ENCODE data around the gene ATP5PD.
"Not testable (repeated sequence)": the region's sequence is repeated elsewhere in the genome, so short reads cannot be mapped to it uniquely, and the experiment has no call there.

ATP5PD gene

GRCh38 chr17:75051941-75052340 lies 5.2 kb upstream of the ATP5PD start:
- peaks cover 46% of the 10 kb centered on the region for H3K36me3 ChIP-seq (ENCODE audit: insufficient read depth, low read length)
- TF ChIP-seq EZH2 (IDR thresholded peaks at IDR 0.05) (no peak), FOXP2 (optimal IDR thresholded peaks at IDR 0.05; ENCODE audit: control extremely low read depth, extremely low read length, insufficient read depth) (no peak), POLR2AphosphoS5 (IDR thresholded peaks at IDR 0.05; ENCODE audit: borderline replicate concordance, low read depth, low read length) (no peak)
- H3K9me3 ChIP-seq (ENCODE audit: low read depth, low read length), result no peaks in the 10 kb centered on the region
- H3K4me3 ChIP-seq, result no peak overlapping the region
- H3K27ac ChIP-seq, result no peak overlapping the region
- no peak for DNase-seq (ENCODE audit: low read depth, low spot score)
- no peak overlapping the region for H3K9ac ChIP-seq (ENCODE audit: insufficient read length)

GRCh38 chr17:75049706-75050105 lies 2.9 kb upstream of the ATP5PD start:
- Histone ChIP-seq H3K36me3 (ENCODE audit: insufficient read depth, low read length) (peaks cover 39% of the 10 kb centered on the region), H3K9me3 (ENCODE audit: low read depth, low read length) (no peaks in the 10 kb centered on the region), H3K27ac (no peak overlapping the region), H3K4me3 (no peak overlapping the region), H3K9ac (ENCODE audit: insufficient read length) (no peak overlapping the region)
- no peak for DNase-seq (ENCODE audit: low read depth, low spot score)
- TF ChIP-seq POLR2AphosphoS5 (IDR thresholded peaks at IDR 0.05; ENCODE audit: borderline replicate concordance, low read depth, low read length), result no peak
- TF ChIP-seq FOXP2 (optimal IDR thresholded peaks at IDR 0.05; ENCODE audit: control extremely low read depth, extremely low read length, insufficient read depth), result no peak
- TF ChIP-seq EZH2 (IDR thresholded peaks at IDR 0.05), result no peak

DNA sequence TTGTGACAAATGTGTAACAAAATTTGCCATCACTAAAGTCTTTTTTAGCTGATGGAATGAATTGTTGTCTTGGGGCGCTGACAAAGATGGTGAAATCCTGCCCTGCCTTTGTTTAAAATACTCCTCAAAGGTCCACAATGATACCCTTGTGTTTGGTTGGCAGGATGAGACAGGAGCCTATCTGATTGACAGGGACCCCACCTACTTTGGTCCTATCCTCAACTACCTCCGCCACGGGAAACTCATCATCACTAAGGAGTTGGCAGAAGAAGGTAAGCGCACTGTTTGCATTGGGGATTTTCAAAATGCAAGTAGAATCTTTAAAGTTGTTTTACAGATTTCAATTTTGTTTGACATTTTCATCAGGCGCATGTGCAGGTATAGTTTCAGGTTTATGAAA lies 2.3 kb upstream of the ATP5PD start:
- no peak for DNase-seq (ENCODE audit: low read depth, low spot score)
- Histone ChIP-seq H3K4me3 (no peak overlapping the region; the same call in 1 of the 2 replicates), H3K36me3 (ENCODE audit: insufficient read depth, low read length) (peaks cover 32% of the 10 kb centered on the region), H3K27ac (0 out of 2 replicates have a peak overlapping the region, but pooled peaks have one; percentile 6), H3K9me3 (ENCODE audit: low read depth, low read length) (no peaks in the 10 kb centered on the region), H3K9ac (ENCODE audit: insufficient read length) (peak overlapping the region; percentile 29)
- TF ChIP-seq EZH2 (IDR thresholded peaks at IDR 0.05) (no peak), FOXP2 (optimal IDR thresholded peaks at IDR 0.05; ENCODE audit: control extremely low read depth, extremely low read length, insufficient read depth) (no peak), POLR2AphosphoS5 (IDR thresholded peaks at IDR 0.05; ENCODE audit: borderline replicate concordance, low read depth, low read length) (no peak)

DNA sequence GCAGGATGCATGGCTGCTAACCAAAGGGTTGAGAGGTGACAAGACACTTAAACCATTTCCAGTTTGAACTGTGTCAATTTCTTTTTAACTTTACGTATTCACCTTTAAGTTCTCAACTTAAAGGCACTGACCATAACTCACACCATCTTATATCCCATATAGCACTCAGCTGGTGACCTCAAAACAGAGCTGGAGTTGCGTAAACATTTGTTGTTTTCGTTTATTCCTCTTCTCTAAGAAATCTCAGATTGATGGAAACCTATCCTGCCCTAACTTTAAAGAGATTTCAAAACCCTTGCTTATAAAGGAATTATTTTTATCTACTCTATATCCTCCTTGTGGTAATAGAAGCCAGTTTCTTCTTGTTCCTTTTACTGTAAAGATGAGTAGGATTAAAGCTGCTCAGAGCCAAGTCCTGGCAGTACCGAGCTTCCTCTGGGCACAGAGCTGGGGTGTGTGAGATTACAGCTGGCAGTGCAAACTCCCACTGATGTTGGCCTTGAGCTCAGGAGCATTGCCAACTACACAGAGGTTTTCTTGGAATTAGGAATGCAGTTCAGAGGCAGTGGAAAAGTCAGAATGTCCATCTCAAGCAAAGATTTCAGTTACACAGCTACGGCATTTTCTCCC lies 1.6 kb upstream of the ATP5PD start:
- Histone ChIP-seq H3K27ac (0 out of 2 replicates have a peak overlapping the region, but pooled peaks have one; percentile 23), H3K9ac (ENCODE audit: insufficient read length) (peak overlapping the region; percentile 81), H3K4me3 (peak overlapping the region; percentile 92), H3K36me3 (ENCODE audit: insufficient read depth, low read length) (peaks cover 27% of the 10 kb centered on the region), H3K9me3 (ENCODE audit: low read depth, low read length) (no peaks in the 10 kb centered on the region)
- no peak for TF ChIP-seq EZH2 (IDR thresholded peaks at IDR 0.05)
- no peak for TF ChIP-seq POLR2AphosphoS5 (IDR thresholded peaks at IDR 0.05; ENCODE audit: borderline replicate concordance, low read depth, low read length)
- TF ChIP-seq FOXP2 (optimal IDR thresholded peaks at IDR 0.05; ENCODE audit: control extremely low read depth, extremely low read length, insufficient read depth), result no peak
- no peak for DNase-seq (ENCODE audit: low read depth, low spot score)

DNA sequence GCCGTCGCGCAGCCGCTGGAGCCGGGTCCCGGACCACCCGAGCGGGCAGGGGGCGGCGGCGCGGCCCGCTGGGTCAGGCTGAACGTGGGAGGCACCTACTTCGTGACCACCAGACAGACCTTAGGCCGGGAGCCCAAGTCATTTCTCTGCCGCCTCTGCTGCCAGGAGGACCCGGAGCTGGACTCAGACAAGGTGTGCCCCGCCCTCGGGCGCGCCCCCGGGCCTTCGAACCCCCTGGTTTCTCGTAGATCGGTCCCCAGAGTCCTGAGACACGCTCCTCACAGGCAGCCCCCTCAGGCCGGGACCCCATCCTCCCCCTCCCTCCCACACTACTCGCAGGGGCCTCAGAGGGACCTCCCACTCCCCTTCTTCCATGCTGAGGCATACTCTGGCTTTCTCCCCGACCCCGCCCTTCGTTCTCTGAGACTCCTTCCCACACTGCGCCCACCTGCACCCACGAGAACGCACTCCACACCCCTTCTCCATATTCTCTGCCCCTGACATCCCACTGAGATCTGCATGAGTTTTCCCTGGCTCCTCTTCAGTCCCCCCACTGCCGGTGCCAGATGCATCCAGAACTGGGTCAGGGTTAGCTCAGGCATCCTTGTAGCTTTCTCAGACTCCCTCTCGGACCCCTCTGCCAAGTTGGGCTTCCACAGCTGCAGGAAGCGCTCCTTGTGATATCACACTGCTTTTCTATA lies 779 bp upstream of the ATP5PD start:
- Histone ChIP-seq H3K27ac (0 out of 2 replicates have a peak overlapping the region, but pooled peaks have one; percentile 23), H3K4me3 (peak overlapping the region; percentile 92), H3K9me3 (ENCODE audit: low read depth, low read length) (no peaks in the 10 kb centered on the region), H3K9ac (ENCODE audit: insufficient read length) (peak overlapping the region; percentile 81), H3K36me3 (ENCODE audit: insufficient read depth, low read length) (peaks cover 21% of the 10 kb centered on the region)
- TF ChIP-seq FOXP2 (optimal IDR thresholded peaks at IDR 0.05; ENCODE audit: control extremely low read depth, extremely low read length, insufficient read depth) (no peak), EZH2 (IDR thresholded peaks at IDR 0.05) (no peak), POLR2AphosphoS5 (IDR thresholded peaks at IDR 0.05; ENCODE audit: borderline replicate concordance, low read depth, low read length) (no peak)
- no peak for DNase-seq (ENCODE audit: low read depth, low spot score)

DNA sequence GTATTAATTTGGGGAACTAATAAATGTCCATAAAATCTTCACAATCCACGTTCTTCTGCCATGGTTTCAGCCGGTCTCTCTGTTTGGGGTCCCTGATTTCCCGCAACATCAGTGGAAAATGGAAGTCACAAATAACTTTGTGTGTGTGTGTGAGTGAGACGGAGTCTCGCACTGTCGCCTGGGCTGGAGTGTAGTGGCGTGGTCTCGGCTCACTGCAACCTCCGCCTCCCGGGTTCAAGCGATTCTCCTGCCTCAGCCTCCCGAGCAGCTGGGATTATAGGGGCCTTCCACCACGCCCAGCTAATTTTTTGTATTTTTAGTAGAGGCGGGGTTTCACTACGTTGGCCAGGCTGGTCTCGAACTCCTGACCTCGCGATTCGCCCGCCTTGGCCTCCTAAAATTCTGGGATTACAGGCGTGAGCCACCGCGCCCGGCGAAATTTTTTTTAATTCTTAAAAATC lies 793 bp downstream of the ATP5PD start:
- peak overlapping the region; percentile 91 for H3K9ac ChIP-seq (ENCODE audit: insufficient read length)
- H3K36me3 ChIP-seq (ENCODE audit: insufficient read depth, low read length), result peaks cover 28% of the 10 kb centered on the region
- DNase-seq (ENCODE audit: low read depth, low spot score); H3K9me3 ChIP-seq (ENCODE audit: low read depth, low read length): not testable (repeated sequence)
- H3K27ac ChIP-seq, result peak overlapping the region; percentile 78; the same call in 1 of the 2 replicates
- H3K4me3 ChIP-seq, result peak overlapping the region; percentile 92

DNA sequence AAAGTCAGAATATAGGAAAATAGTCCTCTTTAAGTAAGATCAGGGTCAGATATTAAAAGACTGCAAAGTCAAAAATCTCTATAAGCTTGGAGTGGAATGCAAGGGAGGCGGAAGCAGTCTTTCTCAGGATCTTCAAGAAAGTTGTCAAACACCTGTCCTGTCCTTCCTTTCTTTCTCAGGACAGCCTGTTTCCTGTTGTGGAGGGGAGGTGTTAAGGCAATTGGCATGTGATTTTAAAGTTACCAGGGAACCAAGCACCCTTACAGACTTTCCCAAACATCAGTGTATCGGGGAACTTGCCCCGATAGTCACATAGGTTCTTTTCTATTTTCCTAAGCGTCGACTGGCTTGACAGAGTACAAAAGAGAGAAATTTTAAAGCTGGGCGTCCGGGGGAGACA lies 2.1 kb downstream of the ATP5PD start:
- Histone ChIP-seq H3K27ac (no peak overlapping the region), H3K4me3 (no peak overlapping the region)

DNA sequence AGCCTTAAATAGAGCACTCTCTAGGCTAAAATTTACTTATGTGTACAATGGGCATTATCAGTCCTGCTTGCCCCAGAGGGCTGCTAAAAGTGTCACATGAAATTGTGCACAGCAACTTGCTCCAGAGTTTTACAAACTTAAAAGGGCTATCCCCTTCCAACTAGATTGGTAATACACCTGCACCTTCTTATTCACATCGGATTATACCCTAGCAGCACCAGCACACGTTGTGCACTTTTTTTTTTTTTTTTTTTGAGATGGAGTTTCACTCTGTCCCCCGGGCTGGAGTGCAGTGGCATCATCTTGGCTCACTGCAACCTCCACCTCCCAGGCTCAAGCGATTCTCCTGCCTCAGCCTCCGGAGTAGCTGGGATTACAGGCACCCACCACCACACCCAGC lies 3.0 kb downstream of the ATP5PD start:
- not testable (repeated sequence) for H3K27ac ChIP-seq; H3K9me3 ChIP-seq (ENCODE audit: low read depth, low read length); H3K9ac ChIP-seq (ENCODE audit: insufficient read length); H3K4me3 ChIP-seq; DNase-seq (ENCODE audit: low read depth, low spot score)
- H3K36me3 ChIP-seq (ENCODE audit: insufficient read depth, low read length), result peaks cover 37% of the 10 kb centered on the region

More for the DNA sequence above, 2.1 kb downstream of the ATP5PD start:
- TF ChIP-seq FOXP2 (optimal IDR thresholded peaks at IDR 0.05; ENCODE audit: control extremely low read depth, extremely low read length, insufficient read depth), result no peak
- no peak for DNase-seq (ENCODE audit: low read depth, low spot score)
- peaks cover 34% of the 10 kb centered on the region for H3K36me3 ChIP-seq (ENCODE audit: insufficient read depth, low read length)
- no peaks in the 10 kb centered on the region for H3K9me3 ChIP-seq (ENCODE audit: low read depth, low read length)
- no peak overlapping the region for H3K9ac ChIP-seq (ENCODE audit: insufficient read length)
